ENCODE results near the gene CDK8. TPM values are rescaled to one million over a fixed set of nuclear protein-coding genes. Genes with fewer than 3 reads are reported as not detected.

The CDK8 gene
- total and polyA plus RNA-seq, 10 of the 15 experiments (the other 5 are each of a cell fraction or from before 2014, with no cell fraction given), result 8.6 to 23.5 (median 12.5) TPM

DNA sequence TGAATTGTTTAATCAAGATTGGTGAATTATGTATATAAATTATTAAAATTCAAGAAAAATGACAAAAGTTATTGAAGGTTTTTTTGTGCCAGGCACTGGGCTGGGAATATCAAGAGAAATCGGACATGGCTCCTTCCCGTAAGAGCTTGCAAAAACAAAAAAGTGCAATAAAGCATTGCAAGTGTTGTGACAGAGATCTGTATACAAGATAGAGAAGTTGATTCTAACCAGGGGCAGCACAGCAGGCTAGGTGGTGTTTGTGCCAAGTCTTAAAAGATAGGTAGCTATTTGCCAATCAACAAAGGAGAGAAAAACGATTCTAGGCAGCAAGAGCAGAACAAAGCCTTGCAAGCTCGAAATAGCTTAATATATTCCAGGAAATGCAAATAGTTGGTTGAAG is 179.8 kb downstream of the CDK8 start:
- DNase-seq (ENCODE audit: low read depth, low spot score), result no peak
- no TSS peak for BruUV-seq (replicated peaks)
- no peaks in the 10 kb centered on the region for H4K20me1 ChIP-seq (ENCODE audit: control insufficient read depth, insufficient read depth)
- FAIRE-seq, result no peak
- no peak overlapping the region for H3K4me3 ChIP-seq
- no peak overlapping the region for H3K4me2 ChIP-seq (ENCODE audit: control insufficient read depth, insufficient read depth)
- H3K27me3 ChIP-seq (replicated peaks in 1 of 2; ENCODE audit: control insufficient read depth in 2 of 2, insufficient read depth in 2 of 2, low read length in 1 of 2), result no peaks in the 10 kb centered on the region
- no peaks in the 10 kb centered on the region for H3K79me2 ChIP-seq (ENCODE audit: control insufficient read depth, insufficient read depth, low read length)
- no peaks in the 10 kb centered on the region for H3K36me3 ChIP-seq (ENCODE audit: control insufficient read depth in 2 of 2, insufficient read depth in 2 of 2, low read length in 1 of 2)
- intact Hi-C loops (cut with micrococcal nuclease; ENCODE audit: unreplicated experiment) (no loop called here), in situ Hi-C loops (cut with MboI) (no loop called here)
- H3K4me1 ChIP-seq (ENCODE audit: control insufficient read depth, insufficient read depth, low read length), result no peaks in the 10 kb centered on the region
- H2AFZ ChIP-seq (ENCODE audit: control insufficient read depth, low read depth, low read length), result no peak overlapping the region
- TF ChIP-seq NRF1 (conservative IDR thresholded peaks at IDR 0.05; ENCODE audit: low read depth, low read length) (no peak), MTA2 (IDR thresholded peaks at IDR 0.05; ENCODE audit: low read depth) (no peak), SREBF2 (IDR thresholded peaks at IDR 0.05; ENCODE audit: low read length) (no peak), YY1 (IDR thresholded peaks at IDR 0.05; ENCODE audit: low read depth, low read length) (no peak), HCFC1 (IDR thresholded peaks at IDR 0.05; ENCODE audit: low read length) (no peak), POLR2AphosphoS5 (IDR thresholded peaks at IDR 0.05; ENCODE audit: low read length) (no peak), KAT2A (conservative IDR thresholded peaks at IDR 0.05; ENCODE audit: control insufficient read depth, low read depth, low read length) (no peak), IRF3 (IDR thresholded peaks at IDR 0.05) (no peak), LARP7 (IDR thresholded peaks at IDR 0.05) (no peak), SMAD1 (IDR thresholded peaks at IDR 0.05; ENCODE audit: low read depth, partially characterized antibody) (no peak), KDM1A (IDR thresholded peaks at IDR 0.05; ENCODE audit: borderline replicate concordance) (no peak), ATF2 (IDR thresholded peaks at IDR 0.05; ENCODE audit: low read length) (no peak)
- TF ChIP-seq, protein P1, sequence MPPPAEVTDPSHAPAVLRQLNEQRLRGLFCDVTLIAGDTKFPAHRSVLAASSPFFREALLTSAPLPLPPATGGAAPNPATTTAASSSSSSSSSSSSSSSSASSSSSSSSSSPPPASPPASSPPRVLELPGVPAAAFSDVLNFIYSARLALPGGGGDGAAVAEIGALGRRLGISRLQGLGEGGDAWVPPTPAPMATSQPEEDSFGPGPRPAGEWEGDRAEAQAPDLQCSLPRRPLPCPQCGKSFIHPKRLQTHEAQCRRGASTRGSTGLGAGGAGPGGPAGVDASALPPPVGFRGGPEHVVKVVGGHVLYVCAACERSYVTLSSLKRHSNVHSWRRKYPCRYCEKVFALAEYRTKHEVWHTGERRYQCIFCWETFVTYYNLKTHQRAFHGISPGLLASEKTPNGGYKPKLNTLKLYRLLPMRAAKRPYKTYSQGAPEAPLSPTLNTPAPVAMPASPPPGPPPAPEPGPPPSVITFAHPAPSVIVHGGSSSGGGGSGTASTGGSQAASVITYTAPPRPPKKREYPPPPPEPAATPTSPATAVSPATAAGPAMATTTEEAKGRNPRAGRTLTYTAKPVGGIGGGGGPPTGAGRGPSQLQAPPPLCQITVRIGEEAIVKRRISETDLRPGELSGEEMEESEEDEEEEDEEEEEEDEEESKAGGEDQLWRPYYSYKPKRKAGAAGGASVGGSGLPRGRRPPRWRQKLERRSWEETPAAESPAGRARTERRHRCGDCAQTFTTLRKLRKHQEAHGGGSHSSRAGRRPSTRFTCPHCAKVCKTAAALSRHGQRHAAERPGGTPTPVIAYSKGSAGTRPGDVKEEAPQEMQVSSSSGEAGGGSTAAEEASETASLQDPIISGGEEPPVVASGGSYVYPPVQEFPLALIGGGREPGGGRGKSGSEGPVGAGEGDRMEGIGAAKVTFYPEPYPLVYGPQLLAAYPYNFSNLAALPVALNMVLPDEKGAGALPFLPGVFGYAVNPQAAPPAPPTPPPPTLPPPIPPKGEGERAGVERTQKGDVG (CRISPR knock-in tag; IDR thresholded peaks at IDR 0.05), result no peak
- peaks cover 5% of the 10 kb centered on the region; the same call in 2 of the 3 replicates for H3K9me3 ChIP-seq (replicated peaks; ENCODE audit: control insufficient read depth, insufficient read depth, low read length)
- ChIA-PET RAD21 (ENCODE audit: unreplicated experiment) (no interaction called here), POLR2A (no interaction called here), SMC1A (ENCODE audit: uncharacterized antibody, unreplicated experiment) (interaction anchor here (0.8 kb wide), 1 partner anchor 10 kb away, joined by 3 read pairs; no protein-coding TSS in a partner anchor), CTCF (no interaction called here)
- no peak overlapping the region for H3K27ac ChIP-seq (ENCODE audit: control insufficient read depth, insufficient read depth)
- H3K9ac ChIP-seq (ENCODE audit: control insufficient read depth, insufficient read depth, low read length), result no peak overlapping the region
- WGBS (ENCODE audit: insufficient coverage, insufficient replicate concordance, low lambda C conversion rate, missing lambda C conversion rate), result 1% methylated on average over 4 of the region's 4 CpGs
- ATAC-seq, result no peak

Data from GM12878 (cell line).